Right atrium auricular region (tissue), 2 donors: ENCODE measurements around the gene SAP130. TPM values are rescaled to one million over a fixed set of nuclear protein-coding genes. Genes with fewer than 3 reads are reported as not detected.

ENCODE experiments used
- DNase-seq: peaks from one replicate; pipeline ENCODE4 v3.0.0-alpha.2; 2019; ENCODE audit warnings: low spot score
- H3K27ac ChIP-seq, 2 donors: fragments of 200-600 bp; sonication (generic); 1 replicate in 1 of 2; 2 replicates in 1 of 2; pipeline ENCODE4 v1.5.1; 2016 to 2019
- H3K27me3 ChIP-seq, 2 donors: fragments of 200-600 bp; sonication (generic); one replicate each; pipeline versions ENCODE4 v1.5.1 to v1.6.0; 2017 to 2019
- H3K36me3 ChIP-seq: fragments of 200-600 bp; sonication (generic); one replicate; pipeline ENCODE4 v1.5.1; 2016
- H3K4me1 ChIP-seq, 2 donors: fragments of 200-600 bp; sonication (generic); one replicate each; pipeline versions ENCODE4 v1.5.1 to v1.6.0; 2017 to 2019
- H3K4me3 ChIP-seq, 2 donors: fragments of 200-600 bp; sonication (generic); 1 replicate in 1 of 2; 2 replicates in 1 of 2; pipeline ENCODE4 v1.5.1; 2017 to 2019; ENCODE audit warnings: mild to moderate bottlenecking in 1 of 2, moderate library complexity in 1 of 2
- H3K9me3 ChIP-seq, 2 donors: fragments of 200-600 bp; sonication (generic); one replicate each; pipeline ENCODE4 v1.5.1; 2019
- total RNA-seq, 2 donors: library from RNA; depleted of rRNA; stranded (reverse); fragments of >200 nt; gene quantifications; one replicate each; pipeline ENCODE4 v1.1.0, GENCODE V29; 2016
- TF ChIP-seq, protein P1 (sequence below), 2 donors: fragments of 200-600 bp; sonication (generic); IDR thresholded peaks; one replicate each; pipeline ENCODE4 v1.5.1; 2019; ENCODE audit warnings: antibody characterized with exemption in 2 of 2

SAP130 gene
- total RNA-seq, 2 donors from 2014 or later = 7.4 to 8.9 TPM

DNA sequence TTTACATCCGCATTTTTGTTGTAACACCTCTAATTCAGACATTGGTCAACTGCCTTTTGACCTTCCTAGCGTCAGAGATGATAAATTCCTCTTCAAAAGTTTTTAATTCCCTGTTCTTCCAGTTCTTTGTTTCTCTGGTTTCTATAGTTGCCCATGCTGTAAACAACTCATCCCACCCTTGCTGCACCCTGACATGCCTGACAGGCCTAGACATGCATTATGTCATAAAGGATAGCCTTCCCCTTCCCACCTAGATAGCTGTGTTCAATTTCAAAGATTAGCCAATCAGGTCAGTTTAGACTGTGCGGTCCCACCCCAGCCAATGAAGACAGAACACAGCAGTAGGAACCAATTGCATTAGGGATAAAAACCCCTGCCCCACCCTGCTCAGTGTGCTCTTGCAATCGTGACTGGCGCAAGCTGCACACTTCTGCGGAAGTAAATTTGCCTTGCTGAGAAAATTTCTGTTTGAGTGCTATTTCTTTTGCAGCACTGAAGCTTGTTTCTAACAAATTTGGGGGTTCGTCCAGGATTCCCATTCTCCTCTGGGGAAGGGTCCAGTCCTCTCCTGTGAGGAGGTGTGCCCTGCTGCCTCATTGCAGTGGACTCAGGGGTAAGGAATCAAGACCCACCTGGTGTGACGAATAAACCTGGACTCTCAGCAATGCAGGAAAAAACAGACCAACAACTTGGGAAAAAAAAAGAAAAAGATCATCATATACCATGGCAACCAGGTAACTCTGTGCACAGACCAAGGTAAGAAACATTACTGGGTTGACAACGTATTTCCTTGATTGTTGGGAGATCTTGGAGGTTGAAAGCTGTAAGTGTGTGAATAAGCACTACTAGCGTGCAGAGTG, 9.1 kb upstream of the SAP130 start:
- no peaks in the 10 kb centered on the region for H3K27me3 ChIP-seq
- TF ChIP-seq, protein P1, sequence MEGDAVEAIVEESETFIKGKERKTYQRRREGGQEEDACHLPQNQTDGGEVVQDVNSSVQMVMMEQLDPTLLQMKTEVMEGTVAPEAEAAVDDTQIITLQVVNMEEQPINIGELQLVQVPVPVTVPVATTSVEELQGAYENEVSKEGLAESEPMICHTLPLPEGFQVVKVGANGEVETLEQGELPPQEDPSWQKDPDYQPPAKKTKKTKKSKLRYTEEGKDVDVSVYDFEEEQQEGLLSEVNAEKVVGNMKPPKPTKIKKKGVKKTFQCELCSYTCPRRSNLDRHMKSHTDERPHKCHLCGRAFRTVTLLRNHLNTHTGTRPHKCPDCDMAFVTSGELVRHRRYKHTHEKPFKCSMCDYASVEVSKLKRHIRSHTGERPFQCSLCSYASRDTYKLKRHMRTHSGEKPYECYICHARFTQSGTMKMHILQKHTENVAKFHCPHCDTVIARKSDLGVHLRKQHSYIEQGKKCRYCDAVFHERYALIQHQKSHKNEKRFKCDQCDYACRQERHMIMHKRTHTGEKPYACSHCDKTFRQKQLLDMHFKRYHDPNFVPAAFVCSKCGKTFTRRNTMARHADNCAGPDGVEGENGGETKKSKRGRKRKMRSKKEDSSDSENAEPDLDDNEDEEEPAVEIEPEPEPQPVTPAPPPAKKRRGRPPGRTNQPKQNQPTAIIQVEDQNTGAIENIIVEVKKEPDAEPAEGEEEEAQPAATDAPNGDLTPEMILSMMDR (IDR thresholded peaks at IDR 0.05) = no peak
- H3K36me3 ChIP-seq = no peaks in the 10 kb centered on the region
- no peaks in the 10 kb centered on the region for H3K4me1 ChIP-seq
- peaks cover 3 to 21% of the 10 kb centered on the region in 2 donors for H3K9me3 ChIP-seq
- H3K27ac ChIP-seq = no peak overlapping the region
- DNase-seq = no peak
- H3K4me3 ChIP-seq = no peak overlapping the region

DNA sequence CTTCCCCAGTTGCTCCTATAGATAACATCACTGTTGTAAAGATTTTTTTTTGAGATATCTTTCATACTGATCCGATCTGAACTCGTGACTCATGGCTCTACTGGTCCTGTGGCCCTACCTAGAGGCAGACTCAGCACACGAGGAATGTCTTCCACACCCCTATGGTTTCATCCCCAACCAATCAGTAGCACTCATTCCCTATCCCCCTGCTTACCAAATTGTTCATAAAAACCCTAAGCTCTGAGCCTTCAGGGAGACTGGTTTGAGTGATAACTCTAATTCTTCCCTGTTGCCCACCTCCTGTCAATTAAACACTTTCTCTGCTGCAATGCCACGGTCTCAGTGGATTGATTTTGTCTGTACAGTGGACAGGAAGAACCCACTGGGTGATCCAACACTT, 4.2 kb upstream of the SAP130 start:
- no peak for DNase-seq
- no peak overlapping the region for H3K27ac ChIP-seq
- TF ChIP-seq, protein P1 (IDR thresholded peaks at IDR 0.05) = no peak

DNA sequence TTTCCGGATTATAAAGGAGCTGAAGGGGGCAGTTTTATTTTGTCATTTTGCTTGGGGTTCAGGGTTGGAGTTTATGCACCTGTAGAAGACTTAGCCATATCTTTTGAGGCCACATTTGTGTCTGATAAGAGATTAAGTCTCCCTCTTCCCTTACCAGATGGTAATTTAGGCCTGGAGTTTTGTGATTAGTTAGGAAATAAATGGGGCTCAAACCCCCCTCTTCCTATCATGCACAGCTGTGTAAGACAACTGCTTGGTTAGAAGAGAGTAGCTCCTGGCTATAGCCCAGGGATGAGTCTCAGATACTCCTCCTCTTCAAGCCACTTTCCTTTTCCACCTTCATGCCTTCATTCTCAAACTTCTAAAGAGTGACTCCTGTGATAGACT, 802 bp upstream of the SAP130 start:
- DNase-seq = no peak
- H3K36me3 ChIP-seq = no peaks in the 10 kb centered on the region

More for the DNA sequence above, 4.2 kb upstream of the SAP130 start:
- Histone ChIP-seq H3K9me3 (peaks cover 0 to 9% of the 10 kb centered on the region in 2 donors), H3K27me3 (no peaks in the 10 kb centered on the region), H3K4me1 (peaks cover 0 to 5% of the 10 kb centered on the region in 2 donors), H3K4me3 (no peak overlapping the region), H3K36me3 (no peaks in the 10 kb centered on the region)

DNA sequence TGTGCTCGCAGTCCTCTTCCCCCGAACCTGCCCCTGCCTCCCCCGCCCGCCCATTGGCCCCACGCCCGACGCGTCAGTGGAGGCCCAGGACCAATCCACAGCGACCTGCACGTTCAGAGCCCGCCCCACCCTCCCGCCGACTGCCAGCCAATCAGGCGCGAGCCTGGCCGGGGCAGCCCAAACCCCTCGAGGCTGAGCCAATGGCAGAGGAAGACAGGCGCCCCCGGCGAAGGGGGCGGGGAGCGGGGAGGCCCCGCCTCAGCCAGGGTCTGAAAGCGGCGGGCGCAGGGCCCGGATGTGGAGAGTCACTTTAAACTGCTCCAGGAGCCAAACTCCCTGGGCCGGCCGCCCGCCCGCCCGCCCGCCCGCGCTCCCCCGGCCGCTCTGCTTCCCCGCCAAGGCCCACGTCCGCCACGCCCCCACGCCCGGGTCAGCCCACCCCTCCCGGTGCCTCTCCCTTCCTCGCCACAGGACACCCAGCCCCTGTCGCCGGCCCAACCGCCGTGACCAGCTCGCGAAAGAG, 520 bp downstream of the SAP130 start:
- no peaks in the 10 kb centered on the region for H3K9me3 ChIP-seq
- H3K4me3 ChIP-seq = peak overlapping the region; percentile 94 to 98
- H3K27me3 ChIP-seq = no peaks in the 10 kb centered on the region
- peak overlapping the region; percentile 95 to 98 for H3K27ac ChIP-seq
- peaks cover 0 to 5% of the 10 kb centered on the region in 2 donors for H3K4me1 ChIP-seq
- no peaks in the 10 kb centered on the region for H3K36me3 ChIP-seq
- TF ChIP-seq, protein P1 (IDR thresholded peaks at IDR 0.05) = no peak
- peak; percentile 100 for DNase-seq

More for the DNA sequence above, 802 bp upstream of the SAP130 start:
- Histone ChIP-seq H3K27me3 (no peaks in the 10 kb centered on the region), H3K4me3 (peak overlapping the region; percentile 94 to 98), H3K9me3 (no peaks in the 10 kb centered on the region), H3K4me1 (peaks cover 0 to 5% of the 10 kb centered on the region in 2 donors), H3K27ac (peak overlapping the region; percentile 95 to 98)
- TF ChIP-seq, protein P1 (IDR thresholded peaks at IDR 0.05) = no peak

DNA sequence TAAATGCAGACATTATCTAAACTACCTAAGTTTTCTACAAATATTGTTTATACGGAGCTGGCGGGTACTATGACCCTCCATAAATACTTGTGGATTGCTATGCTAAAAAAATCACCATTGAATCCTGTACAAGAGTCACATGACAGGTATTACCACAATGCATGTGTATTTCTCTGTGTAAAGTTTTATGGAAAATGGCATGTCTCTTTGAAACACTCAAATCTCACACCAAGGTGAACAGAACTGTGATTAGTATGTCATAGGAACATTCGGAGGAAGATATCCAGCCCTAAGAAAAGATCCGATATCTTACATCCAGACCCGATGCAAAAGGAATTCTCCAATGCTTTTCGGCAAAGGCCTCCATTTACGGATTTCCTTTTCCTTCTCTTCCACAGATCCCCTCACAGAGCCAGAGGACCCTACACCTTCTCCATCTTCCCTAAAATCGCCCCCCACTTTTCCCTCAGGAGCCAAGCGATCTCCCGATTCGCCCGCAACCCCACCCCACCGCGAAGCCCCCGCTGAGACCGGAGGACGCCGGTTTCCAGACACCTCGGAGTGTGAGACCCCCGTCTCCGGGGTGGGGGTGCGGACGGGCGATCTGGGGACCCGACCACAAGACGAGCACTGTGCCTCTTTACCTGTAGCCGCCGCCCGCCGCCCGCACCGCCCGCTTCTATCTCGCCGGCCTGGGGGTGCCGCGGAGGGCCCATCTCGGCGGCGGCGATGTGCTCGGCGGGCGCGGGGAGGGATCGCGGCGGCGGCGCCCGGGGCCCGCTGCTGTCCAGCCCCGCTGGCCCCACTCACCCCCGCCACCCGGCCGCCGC, 1.2 kb downstream of the SAP130 start:
- peaks cover 0 to 5% of the 10 kb centered on the region in 2 donors for H3K4me1 ChIP-seq
- no peaks in the 10 kb centered on the region for H3K36me3 ChIP-seq
- H3K27me3 ChIP-seq = no peaks in the 10 kb centered on the region
- TF ChIP-seq, protein P1 (IDR thresholded peaks at IDR 0.05) = no peak
- H3K4me3 ChIP-seq = peak overlapping the region; percentile 55 to 94
- H3K9me3 ChIP-seq = no peaks in the 10 kb centered on the region
- H3K27ac ChIP-seq = peak overlapping the region; percentile 82 to 98
- no peak for DNase-seq
